ENCODE data around the gene FBXL4. TPM values are rescaled to one million over a fixed set of nuclear protein-coding genes. Genes with fewer than 3 reads are reported as not detected.

The FBXL4 gene
- total RNA-seq, 6 experiments from 2014 or later, result 10.6 to 13.0 (median 12.3) TPM

DNA sequence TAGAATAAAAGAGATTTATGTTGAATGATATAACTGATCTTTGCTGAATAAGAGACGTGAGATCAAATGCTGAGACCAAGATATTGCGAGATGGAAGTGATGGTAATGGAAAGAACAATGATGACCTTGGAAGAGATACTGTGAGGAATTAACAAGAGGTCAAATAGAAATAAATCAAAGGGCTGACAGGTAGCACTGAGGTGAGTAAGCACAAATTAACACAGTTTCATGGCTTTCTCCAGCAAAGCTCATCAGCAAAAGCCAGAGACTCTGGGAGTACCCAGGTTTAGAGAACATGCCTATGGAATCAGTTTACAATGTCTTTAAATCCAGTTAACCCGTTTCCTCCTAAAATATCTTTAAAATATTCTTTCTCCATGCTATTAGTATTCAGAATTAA, 60.1 kb downstream of the FBXL4 start:
- no peak overlapping the region for H3K4me3 Mint-ChIP-seq
- H3K27ac Mint-ChIP-seq, result no peak overlapping the region
- no peaks in the 10 kb centered on the region for H3K4me1 Mint-ChIP-seq (ENCODE audit: low read depth)
- DNase-seq, result no peak
- H3K9me3 Mint-ChIP-seq, result no peaks in the 10 kb centered on the region
- TF ChIP-seq, protein P1, sequence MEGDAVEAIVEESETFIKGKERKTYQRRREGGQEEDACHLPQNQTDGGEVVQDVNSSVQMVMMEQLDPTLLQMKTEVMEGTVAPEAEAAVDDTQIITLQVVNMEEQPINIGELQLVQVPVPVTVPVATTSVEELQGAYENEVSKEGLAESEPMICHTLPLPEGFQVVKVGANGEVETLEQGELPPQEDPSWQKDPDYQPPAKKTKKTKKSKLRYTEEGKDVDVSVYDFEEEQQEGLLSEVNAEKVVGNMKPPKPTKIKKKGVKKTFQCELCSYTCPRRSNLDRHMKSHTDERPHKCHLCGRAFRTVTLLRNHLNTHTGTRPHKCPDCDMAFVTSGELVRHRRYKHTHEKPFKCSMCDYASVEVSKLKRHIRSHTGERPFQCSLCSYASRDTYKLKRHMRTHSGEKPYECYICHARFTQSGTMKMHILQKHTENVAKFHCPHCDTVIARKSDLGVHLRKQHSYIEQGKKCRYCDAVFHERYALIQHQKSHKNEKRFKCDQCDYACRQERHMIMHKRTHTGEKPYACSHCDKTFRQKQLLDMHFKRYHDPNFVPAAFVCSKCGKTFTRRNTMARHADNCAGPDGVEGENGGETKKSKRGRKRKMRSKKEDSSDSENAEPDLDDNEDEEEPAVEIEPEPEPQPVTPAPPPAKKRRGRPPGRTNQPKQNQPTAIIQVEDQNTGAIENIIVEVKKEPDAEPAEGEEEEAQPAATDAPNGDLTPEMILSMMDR (IDR thresholded peaks at IDR 0.05), result no peak
- peaks cover 7% of the 10 kb centered on the region for H3K36me3 Mint-ChIP-seq (ENCODE audit: low read depth)
- H3K27me3 Mint-ChIP-seq (ENCODE audit: insufficient read depth), result no peaks in the 10 kb centered on the region

DNA sequence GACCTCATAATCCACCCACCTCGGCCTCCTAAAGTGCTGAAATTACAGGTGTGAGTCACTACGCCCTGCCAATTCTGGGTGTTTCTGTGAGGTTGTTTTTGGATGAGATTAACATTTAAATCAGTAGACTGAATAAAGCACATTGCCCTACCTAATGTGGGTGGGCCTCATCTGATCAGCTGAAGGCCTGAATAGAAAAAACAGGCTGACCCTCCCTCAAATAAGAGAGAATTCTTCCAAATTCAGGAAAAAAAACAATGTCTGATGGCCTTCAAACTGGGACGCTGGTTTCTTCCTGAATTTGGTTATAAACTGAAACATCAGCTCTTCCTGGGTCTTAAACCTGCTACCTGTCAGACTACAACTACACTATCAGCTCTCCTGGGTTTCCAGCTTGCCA, 62.4 kb downstream of the FBXL4 start:
- TF ChIP-seq, protein P1 (IDR thresholded peaks at IDR 0.05), result no peak
- Mint-ChIP-seq H3K4me3 (no peak overlapping the region), H3K36me3 (ENCODE audit: low read depth) (peaks cover 7% of the 10 kb centered on the region), H3K27ac (no peak overlapping the region), H3K27me3 (ENCODE audit: insufficient read depth) (no peaks in the 10 kb centered on the region), H3K4me1 (ENCODE audit: low read depth) (no peaks in the 10 kb centered on the region), H3K9me3 (no peaks in the 10 kb centered on the region)
- no peak for DNase-seq

DNA sequence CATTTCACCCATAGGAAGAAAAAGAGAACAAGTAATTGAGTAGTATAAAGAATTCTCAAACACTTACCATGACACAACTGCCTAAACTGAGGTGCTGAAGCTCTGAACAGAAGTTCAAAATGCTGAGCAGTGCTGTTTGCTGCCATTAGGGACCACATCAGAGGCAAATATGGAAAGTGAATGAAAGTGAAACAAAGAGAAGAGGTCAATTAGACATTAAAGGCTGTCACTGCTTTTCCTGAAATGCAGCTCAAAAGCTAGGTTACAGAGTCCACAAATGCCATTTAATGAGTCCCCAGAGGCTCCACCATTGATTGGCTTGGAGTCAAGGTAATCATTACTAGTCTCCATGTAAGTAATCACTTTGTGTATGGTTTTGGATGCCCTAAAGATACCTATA, 67.3 kb downstream of the FBXL4 start:
- Mint-ChIP-seq H3K36me3 (ENCODE audit: low read depth) (no peaks in the 10 kb centered on the region), H3K27me3 (ENCODE audit: insufficient read depth) (no peaks in the 10 kb centered on the region; the same call in 1 of the 2 replicates), H3K9me3 (no peaks in the 10 kb centered on the region), H3K4me3 (no peak overlapping the region), H3K27ac (peak overlapping the region; percentile 15; the same call in 1 of the 2 replicates), H3K4me1 (ENCODE audit: low read depth) (no peaks in the 10 kb centered on the region)
- TF ChIP-seq, protein P1 (IDR thresholded peaks at IDR 0.05), result no peak
- no peak for DNase-seq

GRCh38 chr6:98877250-98877649, 70.5 kb downstream of the FBXL4 start:
- Mint-ChIP-seq H3K9me3 (no peaks in the 10 kb centered on the region), H3K27me3 (ENCODE audit: insufficient read depth) (no peaks in the 10 kb centered on the region; the same call in 1 of the 2 replicates), H3K4me3 (no peak overlapping the region), H3K36me3 (ENCODE audit: low read depth) (no peaks in the 10 kb centered on the region), H3K27ac (no peak overlapping the region), H3K4me1 (ENCODE audit: low read depth) (no peaks in the 10 kb centered on the region)
- TF ChIP-seq, protein P1 (IDR thresholded peaks at IDR 0.05), result no peak
- DNase-seq, result no peak

- Mint-ChIP-seq H3K4me1 (ENCODE audit: low read depth) (no peaks in the 10 kb centered on the region), H3K9me3 (no peaks in the 10 kb centered on the region), H3K4me3 (no peak overlapping the region), H3K27me3 (ENCODE audit: insufficient read depth) (no peaks in the 10 kb centered on the region; the same call in 1 of the 2 replicates), H3K27ac (no peak overlapping the region), H3K36me3 (ENCODE audit: low read depth) (peaks cover 12% of the 10 kb centered on the region)
- DNase-seq, result no peak
- TF ChIP-seq, protein P1 (IDR thresholded peaks at IDR 0.05), result no peak
Measured at GRCh38 chr6:98875375-98875774, 72.4 kb downstream of the FBXL4 start.

GRCh38 chr6:98871821-98872220, 75.9 kb downstream of the FBXL4 start:
- H3K4me3 Mint-ChIP-seq, result no peak overlapping the region
- H3K27ac Mint-ChIP-seq, result no peak overlapping the region
- H3K4me1 Mint-ChIP-seq (ENCODE audit: low read depth), result no peaks in the 10 kb centered on the region
- no peaks in the 10 kb centered on the region; the same call in 1 of the 2 replicates for H3K27me3 Mint-ChIP-seq (ENCODE audit: insufficient read depth)
- TF ChIP-seq, protein P1 (IDR thresholded peaks at IDR 0.05), result no peak
- H3K9me3 Mint-ChIP-seq, result no peaks in the 10 kb centered on the region
- peaks cover 12% of the 10 kb centered on the region for H3K36me3 Mint-ChIP-seq (ENCODE audit: low read depth)
- no peak for DNase-seq

All from HFFc6 (cell line).